Epithelial cell of esophagus (primary cell): Measurements from ENCODE around the gene FAM222A.

Experiments
- DNase-seq: peaks from one replicate; pipeline ENCODE4 v3.0.0; 2010; ENCODE audit warnings: low read depth
- H3K4me3 ChIP-seq: 2 replicates; pipeline ENCODE4 v1.5.1; 2011; ENCODE audit warnings: mild to moderate bottlenecking, low read length, control low read depth
- CTCF ChIP-seq: IDR thresholded peaks from 2 replicates; pipeline ENCODE4 v1.5.1; 2011; ENCODE audit warnings: low read depth, mild to moderate bottlenecking, low read length, control low read depth, inconsistent platforms; ENCODE audit not compliant: insufficient read depth; ENCODE audit errors: missing control alignments

FAM222A gene

DNA sequence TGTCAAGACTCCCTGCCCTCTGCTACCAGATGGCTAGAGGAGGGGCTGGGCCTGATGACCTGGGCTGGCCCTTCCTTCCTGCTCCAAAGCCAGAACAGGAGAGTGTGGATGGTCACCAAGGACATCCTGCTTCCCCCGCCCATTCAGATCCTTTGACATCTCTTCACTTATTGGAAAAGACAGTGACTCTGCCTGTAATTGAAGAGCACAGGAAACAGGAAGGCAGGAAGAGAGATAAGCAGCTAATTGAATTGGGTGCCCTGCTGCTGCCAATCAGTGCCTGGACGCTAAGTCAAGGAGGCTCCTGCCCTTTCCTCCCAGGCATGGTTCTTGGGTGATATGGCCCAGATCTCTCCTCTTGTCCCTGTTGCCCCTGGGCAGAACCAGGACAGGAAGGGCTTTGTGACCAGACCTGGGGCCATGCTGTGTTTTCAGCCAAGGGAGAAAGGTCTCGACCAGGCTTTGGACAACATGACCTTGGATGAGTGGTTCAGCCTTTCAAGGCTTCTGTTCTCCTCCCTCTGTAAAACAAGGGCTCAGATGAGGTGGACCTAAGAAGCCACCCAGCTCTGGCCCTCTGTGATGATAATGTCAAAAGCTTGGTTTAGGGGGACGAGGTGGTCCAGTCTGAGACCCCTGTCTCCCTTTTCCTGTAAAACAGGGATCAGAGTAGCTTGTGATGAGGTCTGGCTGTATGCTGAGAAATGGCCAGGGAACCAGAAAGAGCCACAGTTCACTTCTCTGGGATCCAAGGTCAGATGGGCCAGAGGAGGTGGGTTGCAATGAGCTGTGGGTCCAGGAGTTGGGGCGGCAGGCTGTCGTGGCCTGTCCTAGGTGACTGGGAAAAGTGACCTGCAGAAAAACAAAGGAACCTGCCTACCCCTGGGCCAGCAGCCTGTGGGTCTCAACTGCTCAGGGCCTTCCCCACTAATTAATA, 38.8 kb downstream of the FAM222A start:
- no peak overlapping the region for H3K4me3 ChIP-seq
- DNase-seq, result no peak
- TF ChIP-seq CTCF, result no peak

DNA sequence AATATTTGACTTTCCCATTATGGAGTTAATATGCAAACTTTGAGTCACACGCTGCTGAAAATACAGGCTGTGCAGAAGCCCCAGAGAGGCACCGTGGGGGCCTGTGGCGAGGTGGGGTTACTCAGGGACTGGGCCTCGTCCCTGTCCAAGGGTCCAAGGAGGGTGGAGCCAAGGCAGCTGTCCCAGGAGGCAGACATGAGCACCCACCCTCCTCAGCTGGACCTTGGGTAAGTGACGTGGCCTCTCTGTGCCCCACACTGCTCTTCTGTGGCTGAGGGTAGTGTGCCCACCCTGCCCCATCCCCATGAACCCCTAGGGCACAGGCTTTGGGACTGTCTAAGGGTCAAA, 39.4 kb downstream of the FAM222A start:
- no peak for DNase-seq
- TF ChIP-seq CTCF, result no peak
- H3K4me3 ChIP-seq, result no peak overlapping the region

- no peak overlapping the region for H3K4me3 ChIP-seq
- TF ChIP-seq CTCF, result no peak
- no peak for DNase-seq
Observed at GRCh38 chr12:109753959-109754358, 40.3 kb downstream of the FAM222A start.

GRCh38 chr12:109756457-109756856, 42.8 kb downstream of the FAM222A start:
- no peak for TF ChIP-seq CTCF
- no peak overlapping the region for H3K4me3 ChIP-seq
- no peak for DNase-seq

- no peak for DNase-seq
Observed at GRCh38 chr12:109757671-109758265, 44.1 kb downstream of the FAM222A start.

More at GRCh38 chr12:109757671-109758265, 44.1 kb downstream of the FAM222A start:
- TF ChIP-seq CTCF, result no peak
- no peak overlapping the region for H3K4me3 ChIP-seq
